GM12891 (cell line): ENCODE measurements around the gene LPCAT4.
"Not testable (repeated sequence)": the region's sequence is repeated elsewhere in the genome, so short reads cannot be mapped to it uniquely, and the experiment has no call there.

ENCODE experiments used
- DNase-seq: peaks from one replicate; pipeline ENCODE4 v3.0.0; 2011; ENCODE audit warnings: low spot score; ENCODE audit not compliant: insufficient read length
- FAIRE-seq: peaks from 2 replicates; lab custom pipeline; 2011; peaks lifted over from hg19 to GRCh38; lab: Jason Lieb, UNC
- PAX5 ChIP-seq: IDR thresholded peaks from 2 replicates; pipeline ENCODE4 v1.6.1; 2011; ENCODE audit warnings: low read length, moderate library complexity, mild to moderate bottlenecking; ENCODE audit not compliant: insufficient read depth, severe bottlenecking
- POLR2A ChIP-seq: IDR thresholded peaks from 2 replicates; pipeline ENCODE4 v1.6.1; 2011; ENCODE audit warnings: low read depth, low read length, control low read depth
- POLR2AphosphoS5 ChIP-seq: IDR thresholded peaks from 2 replicates; pipeline ENCODE4 v1.6.1; 2011; ENCODE audit warnings: low read depth, low read length, control low read depth
- POU2F2 ChIP-seq: IDR thresholded peaks from 2 replicates; pipeline ENCODE4 v1.6.1; 2011; ENCODE audit warnings: low read depth, mild to moderate bottlenecking, control low read depth, low read length, moderate library complexity
- SPI1 ChIP-seq: IDR thresholded peaks from 2 replicates; pipeline ENCODE4 v1.6.1; 2011; ENCODE audit warnings: low read depth, low read length, control low read depth
- TAF1 ChIP-seq: IDR thresholded peaks from 2 replicates; pipeline ENCODE4 v1.6.1; 2011; ENCODE audit warnings: low read depth, low read length, control low read depth

LPCAT4 gene

DNA sequence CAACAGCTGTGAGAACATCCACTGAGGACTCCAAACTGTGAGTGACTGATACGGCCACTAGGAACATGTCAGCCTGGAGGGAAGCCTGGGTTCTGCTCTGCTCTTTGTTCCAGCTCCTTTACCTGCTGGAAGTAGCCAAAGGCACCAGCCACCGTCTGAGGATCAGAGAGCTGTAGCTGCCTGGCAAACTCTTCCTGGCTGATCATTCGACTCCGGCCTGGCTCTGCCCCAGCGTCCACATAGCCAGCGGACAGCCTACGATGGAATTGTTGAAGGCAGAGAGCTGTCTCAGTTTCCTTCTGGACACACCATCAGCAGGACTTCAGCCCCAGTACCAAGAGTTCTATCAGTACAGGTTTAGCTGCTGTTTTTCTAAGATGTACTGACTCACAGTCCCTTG is 5.7 kb downstream of the LPCAT4 start:
- FAIRE-seq (no peak), DNase-seq (no peak)
- TF ChIP-seq POLR2A (no peak), SPI1 (no peak)

- FAIRE-seq = no peak
- no peak for DNase-seq
Measured at GRCh38 chr15:34360298-34360697, 6.7 kb downstream of the LPCAT4 start.

GRCh38 chr15:34359416-34359815 is 7.6 kb downstream of the LPCAT4 start:
- no peak for DNase-seq
- FAIRE-seq = no peak
- no peak for TF ChIP-seq POLR2A
- TF ChIP-seq POLR2AphosphoS5 = no peak
- TF ChIP-seq SPI1 = no peak
- no peak for TF ChIP-seq TAF1
- no peak for TF ChIP-seq PAX5
- no peak for TF ChIP-seq POU2F2

More at GRCh38 chr15:34360298-34360697, 6.7 kb downstream of the LPCAT4 start:
- no peak for TF ChIP-seq TAF1
- no peak for TF ChIP-seq POLR2A
- TF ChIP-seq SPI1 = no peak
- TF ChIP-seq PAX5 = no peak
- no peak for TF ChIP-seq POU2F2
- no peak for TF ChIP-seq POLR2AphosphoS5

- no peak for TF ChIP-seq TAF1
- no peak for TF ChIP-seq POLR2A
- TF ChIP-seq SPI1 = no peak
- no peak for TF ChIP-seq POLR2AphosphoS5
- no peak for TF ChIP-seq PAX5
- no peak for FAIRE-seq
Measured at GRCh38 chr15:34358948-34359347, 8.0 kb downstream of the LPCAT4 start.

GRCh38 chr15:34358367-34358766 is 8.6 kb downstream of the LPCAT4 start:
- FAIRE-seq (no peak), DNase-seq (no peak)
- TF ChIP-seq POLR2AphosphoS5 (no peak), PAX5 (no peak), TAF1 (no peak), SPI1 (no peak), POLR2A (no peak), POU2F2 (no peak)

More at GRCh38 chr15:34358948-34359347, 8.0 kb downstream of the LPCAT4 start:
- DNase-seq = no peak

DNA sequence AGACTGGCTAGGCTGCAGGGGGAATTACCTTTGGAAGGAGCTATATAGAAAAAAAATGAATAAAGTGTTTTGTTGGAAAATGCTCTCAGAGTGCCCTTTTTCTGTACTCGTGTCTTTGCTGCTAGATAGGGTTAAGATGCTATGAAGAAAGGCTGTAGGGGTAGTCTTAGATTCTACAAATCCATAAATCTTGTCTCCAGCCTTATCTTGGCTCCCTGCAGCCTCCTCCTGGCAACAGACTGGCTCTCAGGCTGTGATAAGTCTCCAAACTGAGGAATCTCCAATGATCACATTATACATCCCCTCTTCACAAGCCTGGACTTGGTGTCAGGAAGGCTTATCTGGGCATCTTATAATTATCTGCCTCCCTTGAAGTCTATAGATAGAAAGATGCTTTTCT is 9.3 kb downstream of the LPCAT4 start:
- FAIRE-seq (no peak), DNase-seq (no peak)
- TF ChIP-seq PAX5 (no peak), TAF1 (no peak), POLR2AphosphoS5 (no peak), POU2F2 (no peak), POLR2A (no peak), SPI1 (no peak)

DNA sequence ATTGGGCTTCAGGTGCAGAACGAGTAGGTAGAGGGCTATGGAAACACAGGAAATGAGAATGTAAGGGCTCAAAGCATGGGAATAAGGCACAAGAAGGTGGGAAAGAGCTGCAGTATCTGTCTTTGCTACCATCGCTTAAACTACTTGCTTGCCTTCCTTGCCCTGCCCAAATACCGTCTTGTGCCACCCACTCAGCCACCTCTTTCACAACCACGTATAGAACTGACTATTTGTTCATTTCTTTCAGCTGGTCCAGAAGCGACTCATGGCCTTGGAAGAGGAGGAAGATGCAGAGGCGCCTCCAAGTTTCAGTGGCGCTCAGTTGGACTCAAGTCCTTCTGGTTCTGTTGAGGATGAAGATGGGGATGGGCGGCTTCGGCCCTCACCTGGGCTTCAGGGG is 11.8 kb downstream of the LPCAT4 start:
- TF ChIP-seq PAX5 = no peak
- TF ChIP-seq POU2F2 = no peak
- no peak for TF ChIP-seq POLR2A
- no peak for TF ChIP-seq SPI1
- no peak for TF ChIP-seq TAF1
- no peak for TF ChIP-seq POLR2AphosphoS5
- FAIRE-seq (no peak), DNase-seq (no peak)

DNA sequence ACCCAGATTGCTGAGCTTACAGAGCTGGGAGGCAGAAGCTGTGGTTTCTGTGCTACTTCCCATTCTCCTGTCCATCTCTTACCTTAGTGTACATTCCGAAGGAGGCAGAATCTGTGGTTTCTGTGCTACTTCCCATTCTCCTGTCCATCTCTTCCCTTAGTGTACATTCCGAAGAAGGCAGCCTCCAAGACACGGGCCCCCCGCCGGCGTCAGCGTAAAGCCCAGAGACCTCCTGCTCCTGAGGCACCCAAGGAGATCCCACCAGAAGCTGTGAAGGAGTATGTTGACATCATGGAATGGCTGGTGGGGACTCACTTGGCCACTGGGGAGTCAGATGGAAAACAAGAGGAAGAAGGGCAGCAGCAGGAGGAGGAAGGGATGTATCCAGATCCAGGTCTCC is 12.7 kb downstream of the LPCAT4 start:
- DNase-seq (no peak), FAIRE-seq (no peak)
- TF ChIP-seq POU2F2 (no peak), POLR2AphosphoS5 (no peak), TAF1 (no peak), PAX5 (no peak), POLR2A (no peak), SPI1 (no peak)

GRCh38 chr15:34353627-34354026 is 13.4 kb downstream of the LPCAT4 start:
- FAIRE-seq (no peak), DNase-seq (no peak)
- TF ChIP-seq SPI1 (no peak), POLR2A (no peak), PAX5 (no peak), POLR2AphosphoS5 (no peak), TAF1 (no peak), POU2F2 (no peak)

GRCh38 chr15:34352996-34353395 is 14.0 kb downstream of the LPCAT4 start:
- not testable (repeated sequence) for DNase-seq, FAIRE-seq

GRCh38 chr15:34349769-34350168 is 17.2 kb downstream of the LPCAT4 start:
- no peak for TF ChIP-seq POLR2A
- no peak for TF ChIP-seq POU2F2
- TF ChIP-seq PAX5 = no peak
- no peak for TF ChIP-seq SPI1
- TF ChIP-seq TAF1 = no peak
- no peak for TF ChIP-seq POLR2AphosphoS5
- no peak for FAIRE-seq
- no peak for DNase-seq
